Fibroblast of villous mesenchyme (primary cell): Measurements from ENCODE around the gene COMTD1. TPM values are rescaled to one million over a fixed set of nuclear protein-coding genes. Genes with fewer than 3 reads are reported as not detected.
A peak's percentile ranks its signal among the peaks of the same experiment; 100 is the strongest.

Source experiments
- DNase-seq: peaks from one replicate; pipeline ENCODE4 v3.0.0-alpha.2; 2010; ENCODE audit warnings: low read depth
- H3K4me3 ChIP-seq: 2 replicates; pipeline ENCODE4 v1.5.1; 2011; ENCODE audit warnings: low read depth, mild to moderate bottlenecking, low read length
- CTCF ChIP-seq: IDR thresholded peaks from 2 replicates; pipeline ENCODE4 v1.5.1; 2012; ENCODE audit warnings: low read depth, mild to moderate bottlenecking, low read length; ENCODE audit not compliant: insufficient read depth
- total RNA-seq: library from RNA; depleted of rRNA; stranded (reverse); fragments of >200 nt; gene quantifications from 2 replicates; pipeline ENCODE4 v1.2.3, GENCODE V29; 2012

COMTD1 gene
- total RNA-seq, 1 donor, result 3.9 TPM

DNA sequence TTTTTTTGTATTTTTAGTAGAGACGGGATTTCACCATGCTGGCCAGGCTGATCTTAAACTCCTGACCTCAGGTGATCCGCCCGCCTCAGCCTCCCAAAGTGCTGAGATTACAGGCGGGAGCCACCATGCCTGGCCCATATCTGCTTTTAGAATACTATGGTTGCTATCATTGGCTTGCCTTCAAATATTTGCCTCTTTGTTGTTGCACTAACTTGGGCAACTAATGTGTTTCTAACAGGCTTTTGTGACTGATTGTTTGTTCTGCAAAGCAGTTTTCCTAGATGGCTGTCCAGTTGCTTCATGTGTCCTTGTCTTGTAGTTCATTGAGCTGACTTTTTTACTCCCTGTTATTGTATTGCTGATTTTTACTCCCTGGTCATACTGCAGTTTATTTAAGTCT lies 15.5 kb downstream of the COMTD1 start:
- no peak for TF ChIP-seq CTCF
- no peak overlapping the region for H3K4me3 ChIP-seq
- DNase-seq, result no peak

- TF ChIP-seq CTCF, result no peak
- peak overlapping the region; percentile 85 for H3K4me3 ChIP-seq
- DNase-seq, result no peak
Observed at GRCh38 chr10:75212343-75212742, 23.4 kb downstream of the COMTD1 start.

DNA sequence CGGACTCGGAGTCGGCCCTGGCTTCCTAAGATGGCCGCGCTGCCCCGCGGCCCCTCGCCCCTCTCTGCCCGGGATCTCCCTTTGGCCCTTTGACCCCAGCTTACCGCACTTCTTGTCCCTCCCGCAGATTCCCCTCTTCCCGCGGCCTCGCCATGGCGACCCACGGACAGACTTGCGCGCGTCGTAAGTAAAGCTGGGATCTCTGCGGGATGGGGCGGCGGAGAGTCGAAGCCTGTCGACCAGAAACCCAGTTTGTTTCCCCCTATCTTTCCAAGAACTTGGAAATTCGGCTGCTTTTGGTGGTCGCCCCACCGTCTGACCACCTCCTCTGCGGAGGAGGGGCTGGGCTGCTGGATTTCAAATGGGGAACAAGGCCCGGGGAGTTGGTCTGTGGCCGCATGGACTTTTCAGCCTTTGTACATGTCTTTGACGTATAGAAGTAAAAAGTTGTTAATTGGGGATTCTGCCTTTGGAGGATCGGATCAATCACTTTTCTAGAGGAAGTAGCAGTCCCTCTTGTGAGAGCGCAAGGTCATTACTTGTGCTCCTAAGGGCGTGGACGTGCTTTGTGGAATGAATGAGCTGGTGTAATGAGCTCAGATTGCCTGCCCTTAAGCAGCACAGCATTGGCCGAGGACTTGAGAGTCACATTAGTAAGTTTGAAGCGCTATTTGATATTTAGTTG lies 24.6 kb downstream of the COMTD1 start:
- DNase-seq, result peak; percentile 62
- H3K4me3 ChIP-seq, result peak overlapping the region; percentile 85
- TF ChIP-seq CTCF, result no peak

- no peak for TF ChIP-seq CTCF
- peak; percentile 87 for DNase-seq
- peak within 1 kb of the TSS; percentile 85 for H3K4me3 ChIP-seq
Observed at GRCh38 chr10:75210282-75211006, 25.3 kb downstream of the COMTD1 start, which contains the start of gene VDAC2. Gene VDAC2, plus strand, starts transcription at chr10:75210796. Its CDS starts 363 bp downstream, at chr10:75211159.

GRCh38 chr10:75209921-75210281 lies 25.9 kb downstream of the COMTD1 start:
- peak; percentile 74 for DNase-seq
- no peak for TF ChIP-seq CTCF
- H3K4me3 ChIP-seq, result peak overlapping the region; percentile 85

- H3K4me3 ChIP-seq, result peak overlapping the region; percentile 85
- no peak for DNase-seq
- no peak for TF ChIP-seq CTCF
Observed at GRCh38 chr10:75209086-75209920, 26.5 kb downstream of the COMTD1 start.
